SK-N-MC (cell line): Measurements from ENCODE around the gene RASGRP3.

Experiments
- EZH2 ChIP-seq: fragments of 200-600 bp; sonication (generic); IDR thresholded peaks from one replicate; pipeline ENCODE4 v1.6.1; 2017; ENCODE audit warnings: antibody characterized with exemption
- FOXP2 ChIP-seq: optimal IDR thresholded peaks from 2 replicates; pipeline ENCODE3; 2011; ENCODE audit warnings: mild to moderate bottlenecking, moderate library complexity; ENCODE audit not compliant: insufficient read depth; ENCODE audit errors: extremely low read length, control extremely low read depth
- POLR2AphosphoS5 ChIP-seq: IDR thresholded peaks from 2 replicates; pipeline ENCODE4 v1.6.1; 2012; ENCODE audit warnings: mild to moderate bottlenecking, low read depth, low read length, borderline replicate concordance

DNA sequence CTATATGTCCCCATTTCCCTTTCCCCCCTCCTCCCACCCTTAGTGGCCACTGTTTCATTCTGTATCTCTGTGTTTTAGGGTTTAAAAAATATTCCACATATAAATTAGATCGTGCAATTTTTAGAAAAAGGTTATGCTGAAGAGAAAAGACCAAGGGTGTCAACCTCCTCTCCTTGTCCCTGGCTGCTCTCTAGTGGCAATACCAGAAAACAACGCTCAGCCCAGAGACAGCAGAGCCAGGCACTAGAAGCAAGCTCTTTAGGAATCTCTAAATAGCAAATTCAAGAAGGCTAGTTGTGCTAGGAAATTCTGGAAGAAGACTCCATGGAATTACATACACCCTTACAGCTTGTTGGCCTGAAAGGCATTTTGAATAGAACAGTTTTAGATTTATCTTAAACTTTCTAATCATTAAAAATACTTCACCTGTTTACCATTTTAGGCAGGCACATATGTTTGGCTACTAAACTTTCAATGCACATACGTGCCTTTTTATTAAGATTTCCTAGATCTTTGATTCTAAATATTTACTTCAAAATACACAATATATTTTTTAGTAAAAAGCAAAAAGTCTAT, 35.1 kb upstream of the RASGRP3 start:
- TF ChIP-seq EZH2 (no peak), POLR2AphosphoS5 (no peak), FOXP2 (no peak)
